Measurements from ENCODE around the gene NTM.

Gene NTM

GRCh38 chr11:131884461-131885073, 514.2 kb downstream of the NTM start:
- DNase-seq = no peak

GRCh38 chr11:131885431-131885830, 515.0 kb downstream of the NTM start:
- DNase-seq = no peak

DNA sequence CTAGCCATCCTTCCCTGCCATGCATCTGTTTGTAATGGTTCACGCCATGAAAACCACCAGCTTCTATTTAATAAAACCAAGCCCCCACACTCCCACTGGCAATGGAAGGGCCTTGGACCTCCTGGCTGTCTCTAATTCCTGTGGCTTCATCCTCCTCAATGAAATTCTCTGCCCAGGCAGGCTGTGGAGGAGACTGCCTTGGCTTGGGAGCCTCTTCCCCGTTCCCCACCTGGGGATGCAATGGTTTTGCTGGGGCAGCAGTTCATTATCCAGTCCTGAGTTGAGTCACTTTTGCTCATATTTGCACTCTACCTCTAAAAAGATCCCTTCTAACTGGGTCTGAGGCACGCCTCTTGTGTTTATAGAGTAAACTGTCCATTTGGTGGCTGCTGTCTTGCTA, 515.8 kb downstream of the NTM start:
- DNase-seq = no peak

- no peak for DNase-seq
Measured at GRCh38 chr11:131888230-131888855, 517.9 kb downstream of the NTM start.

- no peak for DNase-seq
Measured at GRCh38 chr11:131889146-131889577, 518.7 kb downstream of the NTM start.

DNA sequence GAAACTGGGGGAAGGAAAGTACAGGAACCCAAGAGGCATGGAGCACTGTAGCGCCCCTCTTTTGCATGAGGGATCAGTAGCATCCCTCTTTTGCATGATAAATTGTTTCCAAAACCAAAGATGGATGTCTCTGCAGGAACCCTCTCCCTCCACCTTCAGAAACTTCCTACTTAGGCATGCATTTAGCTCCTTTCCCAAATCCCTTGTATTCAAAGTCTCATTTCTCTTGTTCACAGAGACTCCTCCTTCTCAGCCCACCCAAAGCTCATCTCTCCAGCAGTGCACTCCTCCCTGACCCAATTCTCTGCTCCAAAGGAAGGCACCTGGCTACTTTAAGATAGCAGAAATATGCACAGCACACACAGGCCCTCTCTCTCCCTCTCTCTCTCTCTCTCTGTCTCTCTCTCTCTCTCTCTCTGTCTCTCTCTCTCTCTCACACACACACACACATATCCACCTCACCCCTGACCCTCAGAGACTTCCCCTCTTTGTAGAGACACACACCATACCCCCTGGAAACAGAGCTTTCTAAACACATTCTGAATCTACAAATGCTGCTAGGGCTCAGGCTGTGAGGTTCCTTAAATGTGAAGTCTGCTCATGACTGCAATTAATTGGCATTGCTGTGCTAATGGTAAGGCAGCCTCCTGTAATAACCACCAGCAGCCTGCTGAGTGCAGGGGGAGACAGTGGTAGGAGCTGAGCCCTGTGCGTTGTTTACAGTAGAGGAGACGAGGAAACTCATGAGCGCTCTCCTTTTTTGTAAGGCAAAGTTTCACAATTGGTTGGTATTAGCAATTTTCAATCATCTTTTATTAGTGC, 519.6 kb downstream of the NTM start:
- no peak for DNase-seq

DNA sequence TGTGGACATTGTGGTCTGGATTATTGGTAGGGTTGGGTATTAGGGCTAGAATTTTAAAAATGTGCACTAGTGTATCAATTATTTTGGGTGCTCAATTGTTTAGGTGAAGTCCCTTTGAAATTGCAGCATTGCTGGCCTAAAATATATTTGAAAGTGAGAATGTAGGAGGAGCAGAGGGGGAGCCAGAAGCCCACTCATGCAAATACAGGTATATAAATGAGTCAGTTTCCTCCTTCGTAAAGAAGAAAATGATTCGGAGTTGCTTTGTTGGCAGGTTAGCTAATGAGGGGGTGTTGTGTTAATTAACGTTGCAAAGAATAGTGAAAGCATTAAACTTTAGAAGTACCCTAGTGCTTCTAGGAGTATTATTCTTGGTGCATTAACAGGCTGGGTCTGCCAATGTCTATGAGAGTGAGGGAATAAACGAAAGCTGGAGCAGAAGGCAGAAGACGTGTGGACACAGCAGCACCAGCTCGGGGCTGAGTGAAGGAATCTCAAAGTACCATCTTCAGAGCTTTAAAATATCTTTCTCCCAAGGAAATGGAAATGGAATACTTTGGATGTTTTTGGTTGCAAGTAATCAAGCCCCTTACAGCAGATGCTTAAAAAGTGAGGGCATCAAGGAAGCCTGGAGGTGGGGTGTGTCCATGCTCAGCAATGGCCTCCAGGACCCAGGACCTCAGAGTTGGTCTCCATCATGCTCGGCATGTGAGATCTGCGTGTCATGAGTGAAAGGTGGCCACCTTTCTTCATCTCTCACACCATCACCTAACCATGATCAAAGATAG, 522.9 kb downstream of the NTM start:
- DNase-seq = no peak

- no peak for DNase-seq
Measured at GRCh38 chr11:131893988-131894387, 523.6 kb downstream of the NTM start.

- DNase-seq = no peak
Measured at GRCh38 chr11:131894615-131895544, 524.5 kb downstream of the NTM start.

GRCh38 chr11:131895865-131896264, 525.5 kb downstream of the NTM start:
- no peak for DNase-seq

- DNase-seq = no peak
Measured at GRCh38 chr11:131896978-131897615, 526.7 kb downstream of the NTM start.

DNA sequence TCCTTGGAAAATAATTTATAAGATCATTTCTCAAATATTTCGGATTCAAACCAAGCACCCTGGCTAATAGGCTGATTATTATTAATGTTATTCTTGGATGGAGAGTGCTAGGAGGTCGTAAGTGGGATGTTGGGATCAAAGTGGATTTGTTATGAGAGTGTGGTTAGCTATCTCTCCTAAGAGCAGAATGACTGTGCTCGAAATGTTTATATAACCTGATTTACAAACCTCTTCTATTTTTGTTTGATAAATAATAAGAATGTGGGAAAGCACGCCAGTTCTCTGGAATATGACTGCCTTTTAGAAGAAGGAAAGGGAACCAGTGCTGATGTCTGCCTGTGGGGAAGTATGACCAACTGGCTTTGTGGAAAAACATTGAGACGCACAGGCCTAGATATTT, 527.5 kb downstream of the NTM start:
- no peak for DNase-seq

- no peak for DNase-seq
Measured at GRCh38 chr11:131898949-131899348, 528.5 kb downstream of the NTM start.

DNA sequence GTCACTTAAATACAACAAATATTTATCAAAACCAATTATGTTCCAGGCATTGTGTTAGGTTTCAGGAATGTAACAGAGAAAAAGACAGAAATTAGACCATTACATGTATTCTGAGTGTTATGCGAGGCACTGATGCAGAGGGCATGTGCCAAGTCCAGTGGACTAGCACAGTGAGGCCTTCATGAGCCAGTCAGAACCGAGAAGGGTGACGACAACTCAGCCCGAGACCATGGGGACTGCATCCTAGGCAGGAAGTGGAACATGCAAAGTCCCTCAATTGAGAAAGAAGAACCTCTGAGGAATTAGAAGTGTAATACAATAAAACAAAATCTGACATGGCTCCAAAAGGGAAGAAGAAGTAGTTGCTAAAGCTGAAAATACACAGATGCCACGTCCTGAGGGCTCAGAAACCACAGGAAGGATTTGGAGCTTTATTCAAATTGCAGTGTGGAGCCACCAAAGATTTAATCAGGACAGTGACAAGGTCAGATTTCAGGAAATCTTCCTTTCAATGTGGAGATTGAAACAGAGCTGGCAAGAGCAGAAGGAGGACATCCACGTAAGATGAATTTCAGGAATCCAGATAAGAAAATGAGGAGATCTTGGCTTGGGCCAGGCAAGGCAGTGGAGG, 529.6 kb downstream of the NTM start:
- DNase-seq = no peak

DNA sequence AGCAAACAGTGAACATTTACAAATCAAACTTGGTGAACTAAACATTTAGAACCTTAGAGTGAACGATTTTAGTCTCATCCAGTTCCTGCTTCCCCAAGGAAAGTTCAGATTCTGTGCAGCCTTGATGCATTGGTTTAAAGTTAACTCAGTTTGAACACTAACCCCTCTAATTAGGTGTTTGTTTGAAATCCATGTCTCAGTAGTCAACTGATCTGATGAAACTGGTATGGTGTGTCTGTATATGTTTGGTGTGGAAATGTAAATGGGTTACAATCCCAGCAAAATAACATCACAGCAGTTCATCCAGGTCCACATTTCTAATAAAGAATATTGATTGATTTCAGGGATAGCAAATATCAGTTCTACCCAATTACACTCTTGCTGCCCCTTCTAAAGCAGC, 532.0 kb downstream of the NTM start:
- no peak for DNase-seq

GRCh38 chr11:131903074-131903473, 532.7 kb downstream of the NTM start:
- no peak for DNase-seq

- no peak for DNase-seq
Measured at GRCh38 chr11:131904756-131905155, 534.3 kb downstream of the NTM start.

GRCh38 chr11:131906963-131907362, 536.5 kb downstream of the NTM start:
- DNase-seq = no peak

DNA sequence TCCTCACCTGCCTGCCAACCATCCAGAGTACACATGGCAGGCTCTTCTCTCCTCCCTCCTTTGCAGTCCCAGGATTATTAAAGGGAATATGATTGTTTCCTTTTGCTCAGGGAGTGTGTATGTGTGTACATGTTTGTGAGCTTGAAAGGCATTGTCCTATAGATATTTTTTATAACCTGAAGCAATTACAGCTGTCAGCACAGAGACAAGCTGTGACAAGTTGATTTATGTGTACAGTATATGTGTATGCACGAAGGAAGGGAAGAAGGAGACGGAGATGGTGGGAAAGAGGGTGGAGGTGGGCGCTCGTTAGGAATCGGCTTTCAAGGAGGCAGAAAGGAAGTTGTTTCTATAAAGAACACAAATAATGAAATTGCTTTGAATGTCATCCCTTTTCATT, 537.0 kb downstream of the NTM start:
- no peak for DNase-seq

GRCh38 chr11:131908316-131908715, 537.9 kb downstream of the NTM start:
- no peak for DNase-seq

Measured in activated naive CD4-positive, alpha-beta T cell treated with Interleukin-2 at 50 U/mL for 16 hours (primary cell).